CD8-positive, alpha-beta memory T cell (primary cell): Measurements from ENCODE around the gene EPHA6. TPM values are rescaled to one million over a fixed set of nuclear protein-coding genes. Genes with fewer than 3 reads are reported as not detected.

Experiments
- CTCF ChIA-PET: fragments of 350-600 bp; sonication (Branson Sonifier 250); formaldehyde crosslinking; loops from one replicate; lab custom pipeline; 2021; ENCODE audit warnings: antibody characterized with exemption; lab: Charles Lee
- POLR2A ChIA-PET: fragments of 350-600 bp; sonication (Branson Sonifier 250); formaldehyde crosslinking; loops from one replicate; lab custom pipeline; 2021; ENCODE audit warnings: antibody characterized with exemption; lab: Charles Lee
- DNase-seq, 5 donors: peaks; one replicate each; pipeline versions ENCODE4 v3.0.0 to v3.0.0-alpha.2; 2020 to 2022; ENCODE audit warnings: mixed read lengths in 1 of 5
- H3K27ac ChIP-seq: one replicate; pipeline ENCODE4 v1.7.0; 2013; ENCODE audit warnings: low read depth, mild to moderate bottlenecking, low read length, moderate library complexity
- H3K27me3 ChIP-seq: 2 replicates; pipeline ENCODE4 v1.7.0; 2013; ENCODE audit warnings: low read length, mild to moderate bottlenecking; ENCODE audit not compliant: insufficient read depth, poor library complexity, severe bottlenecking
- H3K36me3 ChIP-seq: 2 replicates; pipeline ENCODE4 v1.7.0; 2013; ENCODE audit warnings: mild to moderate bottlenecking, low read length, moderate library complexity; ENCODE audit not compliant: insufficient read depth
- H3K4me1 ChIP-seq: 2 replicates; pipeline ENCODE4 v1.7.0; 2013; ENCODE audit warnings: mild to moderate bottlenecking, low read length, moderate library complexity; ENCODE audit not compliant: insufficient read depth
- H3K4me3 ChIP-seq: 2 replicates; pipeline ENCODE4 v1.7.0; 2013; ENCODE audit warnings: mild to moderate bottlenecking, low read length
- H3K9me3 ChIP-seq: 2 replicates; pipeline ENCODE4 v1.7.0; 2013; ENCODE audit warnings: mild to moderate bottlenecking, low read length
- H3K27ac Mint-ChIP-seq, 8 donors: one replicate each; pipeline ENCODE4 v1.8.0; 2020 to 2021; ENCODE audit warnings: mixed read lengths in 8 of 8, mild to moderate bottlenecking in 6 of 8, inconsistent platforms in 3 of 8, moderate library complexity in 3 of 8
- H3K27me3 Mint-ChIP-seq, 2 donors: one replicate each; pipeline ENCODE4 v1.8.0; 2020 to 2021; ENCODE audit warnings: mixed read lengths in 2 of 2, mild to moderate bottlenecking in 1 of 2, moderate library complexity in 1 of 2
- H3K36me3 Mint-ChIP-seq, 3 donors: one replicate each; pipeline ENCODE4 v1.8.0; 2020 to 2021; ENCODE audit warnings: mixed read lengths in 3 of 3, inconsistent platforms in 1 of 3, mild to moderate bottlenecking in 1 of 3
- H3K4me1 Mint-ChIP-seq, 3 donors: one replicate each; pipeline ENCODE4 v1.8.0; 2020 to 2021; ENCODE audit warnings: mixed read lengths in 3 of 3, inconsistent platforms in 1 of 3, mild to moderate bottlenecking in 1 of 3
- H3K4me3 Mint-ChIP-seq, 7 donors: one replicate each; pipeline ENCODE4 v1.8.0; 2020 to 2021; ENCODE audit warnings: mixed read lengths in 7 of 7, mild to moderate bottlenecking in 6 of 7, moderate library complexity in 4 of 7, inconsistent platforms in 2 of 7
- H3K9me3 Mint-ChIP-seq, 5 donors: one replicate each; pipeline ENCODE4 v1.8.0; 2020 to 2022; ENCODE audit warnings: mixed read lengths in 5 of 5, mild to moderate bottlenecking in 3 of 5, moderate library complexity in 2 of 5, inconsistent platforms in 1 of 5
- polyA plus RNA-seq: library from polyadenylated mRNA; unstranded; fragments of 300-500 nt; fragmentation: Illumina TruSeq; gene quantifications from one replicate; pipeline ENCODE4 v1.2.3, GENCODE V29; 2021
- total RNA-seq, 2 experiments: library from RNA; stranded (reverse); gene quantifications; one replicate each; pipeline ENCODE4 v1.2.3, GENCODE V29; 2021

The EPHA6 gene
- total and polyA plus RNA-seq, 3 experiments from 2014 or later = not detected

- Histone ChIP-seq H3K36me3 (no peaks in the 10 kb centered on the region), H3K9me3 (no peaks in the 10 kb centered on the region), H3K27ac (no peak overlapping the region), H3K4me3 (no peak overlapping the region), H3K27me3 (no peaks in the 10 kb centered on the region), H3K4me1 (no peaks in the 10 kb centered on the region)
- no peak for DNase-seq
- ChIA-PET POLR2A (no interaction called here), CTCF (no interaction called here)
- Mint-ChIP-seq H3K9me3 (peaks cover 0 to 2% (median 0%) of the 10 kb centered on the region in 5 donors), H3K4me1 (no peaks in the 10 kb centered on the region), H3K27ac (no peak overlapping the region), H3K4me3 (no peak overlapping the region), H3K27me3 (peaks cover 6 to 18% of the 10 kb centered on the region in 2 donors), H3K36me3 (no peaks in the 10 kb centered on the region)
These were observed 878.4 kb downstream of the EPHA6 start for GRCh38 chr3:97692831-97693230.

- Mint-ChIP-seq H3K27me3 (peaks cover 6 to 22% of the 10 kb centered on the region in 2 donors), H3K36me3 (no peaks in the 10 kb centered on the region)
These were observed 880.5 kb downstream of the EPHA6 start for GRCh38 chr3:97694876-97695275.

GRCh38 chr3:97698691-97699090, 884.3 kb downstream of the EPHA6 start:
- H3K4me3 ChIP-seq = no peak overlapping the region
- no peaks in the 10 kb centered on the region for H3K36me3 ChIP-seq
- Mint-ChIP-seq H3K4me1 (no peaks in the 10 kb centered on the region), H3K27ac (no peak overlapping the region), H3K27me3 (peaks cover 7 to 21% of the 10 kb centered on the region in 2 donors), H3K4me3 (no peak overlapping the region), H3K9me3 (no peaks in the 10 kb centered on the region), H3K36me3 (no peaks in the 10 kb centered on the region)
- ChIA-PET POLR2A (no interaction called here), CTCF (no interaction called here)
- no peak for DNase-seq
- no peak overlapping the region for H3K27ac ChIP-seq
- no peaks in the 10 kb centered on the region for H3K4me1 ChIP-seq
- H3K9me3 ChIP-seq = no peaks in the 10 kb centered on the region
- H3K27me3 ChIP-seq = no peaks in the 10 kb centered on the region

More at GRCh38 chr3:97694876-97695275, 880.5 kb downstream of the EPHA6 start:
- Histone ChIP-seq H3K4me1 (no peaks in the 10 kb centered on the region), H3K4me3 (no peak overlapping the region), H3K36me3 (no peaks in the 10 kb centered on the region), H3K9me3 (no peaks in the 10 kb centered on the region), H3K27ac (no peak overlapping the region), H3K27me3 (no peaks in the 10 kb centered on the region)
- no peak overlapping the region for H3K4me3 Mint-ChIP-seq
- no peaks in the 10 kb centered on the region for H3K4me1 Mint-ChIP-seq
- peaks cover 0 to 2% (median 0%) of the 10 kb centered on the region in 5 donors for H3K9me3 Mint-ChIP-seq
- CTCF ChIA-PET = no interaction called here
- no peak for DNase-seq
- no peak overlapping the region for H3K27ac Mint-ChIP-seq
- POLR2A ChIA-PET = no interaction called here

DNA sequence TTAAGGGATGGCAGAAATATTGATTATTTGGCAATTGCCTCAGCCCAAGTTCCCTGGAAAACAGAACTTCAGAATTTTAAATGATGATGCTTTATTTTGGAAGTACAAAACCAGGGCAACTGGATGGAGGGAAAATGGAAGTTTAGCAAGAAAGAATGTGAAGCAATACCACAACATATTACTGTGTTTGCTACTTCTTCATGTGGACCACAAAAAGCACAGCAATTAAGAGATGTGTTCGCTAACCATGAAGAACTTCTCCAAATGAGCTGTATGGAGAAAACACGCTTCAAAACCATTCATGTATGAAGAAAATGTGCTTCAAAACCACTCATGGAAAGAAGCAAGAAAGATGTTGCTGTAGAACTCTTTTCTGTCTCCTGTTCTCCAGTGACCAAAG, 885.5 kb downstream of the EPHA6 start:
- CTCF ChIA-PET = no interaction called here
- Mint-ChIP-seq H3K36me3 (no peaks in the 10 kb centered on the region), H3K4me1 (no peaks in the 10 kb centered on the region), H3K27me3 (peaks cover 7 to 18% of the 10 kb centered on the region in 2 donors), H3K27ac (no peak overlapping the region), H3K9me3 (no peaks in the 10 kb centered on the region), H3K4me3 (no peak overlapping the region)
- DNase-seq = no peak
- no peaks in the 10 kb centered on the region for H3K27me3 ChIP-seq
- H3K36me3 ChIP-seq = no peaks in the 10 kb centered on the region
- no peaks in the 10 kb centered on the region for H3K9me3 ChIP-seq
- POLR2A ChIA-PET = no interaction called here
- H3K4me3 ChIP-seq = no peak overlapping the region
- H3K4me1 ChIP-seq = no peaks in the 10 kb centered on the region
- H3K27ac ChIP-seq = no peak overlapping the region

GRCh38 chr3:97705764-97706163, 891.4 kb downstream of the EPHA6 start:
- Mint-ChIP-seq H3K4me3 (no peak overlapping the region), H3K27ac (no peak overlapping the region), H3K9me3 (no peaks in the 10 kb centered on the region), H3K4me1 (no peaks in the 10 kb centered on the region), H3K27me3 (peaks cover 0 to 6% of the 10 kb centered on the region in 2 donors), H3K36me3 (peaks cover 0 to 2% (median 0%) of the 10 kb centered on the region in 3 donors)
- Histone ChIP-seq H3K9me3 (no peaks in the 10 kb centered on the region), H3K27ac (no peak overlapping the region), H3K4me3 (no peak overlapping the region), H3K27me3 (no peaks in the 10 kb centered on the region), H3K36me3 (no peaks in the 10 kb centered on the region), H3K4me1 (no peaks in the 10 kb centered on the region)
- ChIA-PET CTCF (no interaction called here), POLR2A (no interaction called here)
- DNase-seq = no peak

- H3K27me3 ChIP-seq = no peaks in the 10 kb centered on the region
- no peak overlapping the region for H3K4me3 ChIP-seq
- H3K27me3 Mint-ChIP-seq = peaks cover 0 to 3% of the 10 kb centered on the region in 2 donors
- DNase-seq = no peak
- CTCF ChIA-PET = no interaction called here
- H3K4me3 Mint-ChIP-seq = no peak overlapping the region
- H3K27ac Mint-ChIP-seq = no peak overlapping the region
- peaks cover 0 to 2% (median 0%) of the 10 kb centered on the region in 3 donors for H3K36me3 Mint-ChIP-seq
- no peaks in the 10 kb centered on the region for H3K4me1 Mint-ChIP-seq
- no peaks in the 10 kb centered on the region for H3K9me3 Mint-ChIP-seq
- H3K9me3 ChIP-seq = no peaks in the 10 kb centered on the region
- no peak overlapping the region for H3K27ac ChIP-seq
- H3K36me3 ChIP-seq = no peaks in the 10 kb centered on the region
- no peaks in the 10 kb centered on the region for H3K4me1 ChIP-seq
- POLR2A ChIA-PET = no interaction called here
These were observed 891.8 kb downstream of the EPHA6 start for GRCh38 chr3:97706226-97706625.

DNA sequence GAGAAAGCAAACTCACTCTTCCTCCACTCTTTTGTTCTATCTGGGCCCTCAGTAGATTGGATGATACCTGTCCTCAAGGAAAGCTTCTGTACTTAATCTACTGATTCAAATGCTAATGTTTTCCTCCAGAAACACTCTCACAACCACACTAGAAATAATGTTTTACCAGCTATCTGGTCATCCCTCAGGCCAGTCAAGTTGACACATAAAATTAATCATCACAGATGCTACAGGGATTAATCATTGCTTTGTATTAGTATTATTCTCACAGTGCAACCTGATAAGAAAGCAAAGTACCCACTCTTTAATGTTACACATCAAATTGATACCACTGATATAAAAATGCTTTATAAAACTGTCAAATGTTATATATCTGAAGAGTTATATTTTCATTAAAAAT, 897.3 kb downstream of the EPHA6 start:
- no peak for DNase-seq
- no peak overlapping the region for H3K27ac ChIP-seq
- H3K4me3 ChIP-seq = no peak overlapping the region
- POLR2A ChIA-PET = no interaction called here
- Mint-ChIP-seq H3K9me3 (no peaks in the 10 kb centered on the region), H3K4me1 (no peaks in the 10 kb centered on the region), H3K27me3 (peaks cover 3 to 9% of the 10 kb centered on the region in 2 donors), H3K27ac (no peak overlapping the region), H3K4me3 (no peak overlapping the region), H3K36me3 (peaks cover 0 to 2% (median 0%) of the 10 kb centered on the region in 3 donors)
- H3K36me3 ChIP-seq = no peaks in the 10 kb centered on the region
- no peaks in the 10 kb centered on the region for H3K27me3 ChIP-seq
- no peaks in the 10 kb centered on the region for H3K9me3 ChIP-seq
- H3K4me1 ChIP-seq = no peaks in the 10 kb centered on the region
- CTCF ChIA-PET = interaction anchor here (1.7 kb wide), 1 partner anchor 8 kb away, joined by 10 read pairs; no protein-coding TSS in a partner anchor

GRCh38 chr3:97712919-97713318, 898.5 kb downstream of the EPHA6 start:
- Mint-ChIP-seq H3K9me3 (no peaks in the 10 kb centered on the region), H3K27me3 (peaks cover 3 to 9% of the 10 kb centered on the region in 2 donors), H3K27ac (no peak overlapping the region), H3K4me3 (no peak overlapping the region), H3K4me1 (no peaks in the 10 kb centered on the region), H3K36me3 (no peaks in the 10 kb centered on the region)
- ChIA-PET CTCF (no interaction called here), POLR2A (no interaction called here)
- no peaks in the 10 kb centered on the region for H3K36me3 ChIP-seq
- DNase-seq = no peak
- H3K27ac ChIP-seq = no peak overlapping the region
- no peaks in the 10 kb centered on the region for H3K27me3 ChIP-seq
- H3K9me3 ChIP-seq = no peaks in the 10 kb centered on the region
- H3K4me1 ChIP-seq = no peaks in the 10 kb centered on the region
- no peak overlapping the region for H3K4me3 ChIP-seq

GRCh38 chr3:97713634-97714033, 899.2 kb downstream of the EPHA6 start:
- DNase-seq = no peak
- no peaks in the 10 kb centered on the region for H3K9me3 Mint-ChIP-seq
- no peaks in the 10 kb centered on the region for H3K36me3 ChIP-seq
- no peaks in the 10 kb centered on the region for H3K36me3 Mint-ChIP-seq
- H3K27me3 Mint-ChIP-seq = peaks cover 3 to 12% of the 10 kb centered on the region in 2 donors
- H3K27ac Mint-ChIP-seq = no peak overlapping the region
- H3K4me1 Mint-ChIP-seq = no peaks in the 10 kb centered on the region
- no peaks in the 10 kb centered on the region for H3K27me3 ChIP-seq
- H3K27ac ChIP-seq = no peak overlapping the region
- H3K4me3 Mint-ChIP-seq = no peak overlapping the region
- no peaks in the 10 kb centered on the region for H3K9me3 ChIP-seq
- H3K4me3 ChIP-seq = no peak overlapping the region
- CTCF ChIA-PET = no interaction called here
- POLR2A ChIA-PET = no interaction called here
- H3K4me1 ChIP-seq = no peaks in the 10 kb centered on the region
